CD4-positive, alpha-beta T cell treated with Interleukin-6 for 4 hours (primary cell): ENCODE data around the gene GNLY.

ENCODE experiments used
- DNase-seq: peaks from one replicate; pipeline ENCODE4 v3.0.0-alpha.2; 2020; ENCODE audit warnings: mixed read lengths

GNLY gene

DNA sequence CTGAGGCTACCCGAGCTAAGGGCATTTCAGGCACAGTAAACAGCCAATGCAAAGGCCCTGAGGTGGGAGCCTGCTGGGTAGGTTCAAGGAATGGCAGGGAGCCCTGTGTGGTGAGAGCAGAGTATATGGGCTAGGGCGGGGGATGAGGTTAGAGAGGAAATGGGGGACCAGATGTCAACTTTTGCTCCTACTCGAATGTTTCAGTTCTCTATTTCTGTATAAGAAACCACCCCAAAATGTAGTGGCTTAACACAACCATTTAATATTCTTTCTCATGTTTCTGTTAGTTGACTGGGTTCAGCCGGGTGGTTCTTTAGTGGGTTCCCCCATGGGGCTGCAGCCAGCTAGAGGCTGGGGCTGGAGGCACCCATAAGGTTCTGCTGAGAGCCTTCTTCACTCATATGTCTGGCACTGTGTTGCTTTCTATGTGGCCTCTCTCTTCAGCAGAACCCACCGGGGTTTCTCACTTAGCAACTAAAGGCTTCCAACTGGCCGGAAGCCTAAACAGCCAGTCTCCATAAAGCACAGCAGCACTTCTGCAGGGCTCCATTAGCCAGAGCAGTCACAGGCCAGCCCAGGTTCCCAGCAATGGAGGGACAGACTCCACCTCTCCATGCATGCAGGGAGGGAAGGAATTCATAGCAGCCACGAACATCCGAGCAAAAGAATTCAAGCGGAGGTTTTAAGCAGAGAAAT is 54.0 kb downstream of the GNLY start:
- DNase-seq, result no peak
